NCI-H510A (cell line): ENCODE measurements around the gene GRM1.

Source experiments
- DNase-seq: peaks from one replicate; lab custom pipeline; 2025; lab: John Stamatoyannopoulos, UW

GRM1 gene

GRCh38 chr6:146470091-146470770 is 441.4 kb downstream of the GRM1 start:
- no peak for DNase-seq

- no peak for DNase-seq
Measured at GRCh38 chr6:146472918-146473317, 444.1 kb downstream of the GRM1 start.

GRCh38 chr6:146481527-146481926 is 452.7 kb downstream of the GRM1 start:
- no peak for DNase-seq

- DNase-seq = no peak
Measured at GRCh38 chr6:146484411-146484810, 455.5 kb downstream of the GRM1 start.
